K562 (cell line): ENCODE data around the gene LAGE3. TPM values are rescaled to one million over a fixed set of nuclear protein-coding genes. Genes with fewer than 3 reads are reported as not detected.

Experiments
- DACH1 ChIP-seq: fragments of 450-650 bp; IDR thresholded peaks from 2 replicates; pipeline ENCODE4 v1.6.1; 2018; ENCODE audit not compliant: partially characterized antibody
- E2F5 ChIP-seq: sonication (generic); formaldehyde crosslinking; IDR thresholded peaks from 2 replicates; pipeline ENCODE4 v1.8.0; 2022; ENCODE audit warnings: mild to moderate bottlenecking, missing genetic modification reagents
- FOXK2 ChIP-seq, 2 experiments: fragments of 450-650 bp; IDR thresholded peaks in 1 of 2; conservative IDR thresholded peaks in 1 of 2; 2 replicates each; pipeline ENCODE4 v1.6.1; 2016; ENCODE audit warnings: low read depth in 2 of 2, mild to moderate bottlenecking in 1 of 2
- LARP7 ChIP-seq: fragments of 450-650 bp; IDR thresholded peaks from 2 replicates; pipeline ENCODE4 v1.6.1; 2016
- POLR3A ChIP-seq: IDR thresholded peaks from 2 replicates; pipeline ENCODE4 v1.6.1; 2011; ENCODE audit warnings: borderline replicate concordance, mild to moderate bottlenecking, moderate library complexity; ENCODE audit not compliant: insufficient read length, insufficient read depth; ENCODE audit errors: extremely low read depth
- RNF219 ChIP-seq: fragments of 250-450 bp; sonication (Bioruptor Pico); IDR thresholded peaks from 2 replicates; pipeline ENCODE4 v1.5.0; 2022; ENCODE audit warnings: mild to moderate bottlenecking
- SIX5 ChIP-seq, 2 experiments: IDR thresholded peaks; 2 replicates each; pipeline ENCODE4 v1.6.1; 2011; ENCODE audit warnings: low read length in 2 of 2, borderline replicate concordance in 1 of 2, low read depth in 1 of 2, mild to moderate bottlenecking in 1 of 2, moderate library complexity in 1 of 2; ENCODE audit not compliant: insufficient read depth in 1 of 2
- SNAPC5 ChIP-seq: fragments of 250-450 bp; sonication (Bioruptor Pico); IDR thresholded peaks from 2 replicates; pipeline ENCODE4 v1.8.0; 2021; ENCODE audit warnings: moderate library complexity, mild to moderate bottlenecking, inconsistent platforms
- SNRNP70 ChIP-seq: fragments of 200-400 bp; formaldehyde crosslinking; optimal IDR thresholded peaks from 2 replicates; pipeline ENCODE3; 2017; ENCODE audit warnings: low read depth, low read length
- SP1 ChIP-seq: sonication (generic); formaldehyde crosslinking; IDR thresholded peaks from 2 replicates; pipeline ENCODE4 v1.8.1; 2022; ENCODE audit warnings: mild to moderate bottlenecking, missing genetic modification reagents
- XRCC3 ChIP-seq: fragments of 450-650 bp; IDR thresholded peaks from 2 replicates; pipeline ENCODE4 v1.6.1; 2017; ENCODE audit warnings: mild to moderate bottlenecking, moderate library complexity
- ZC3H8 ChIP-seq: fragments of 450-650 bp; IDR thresholded peaks from 2 replicates; pipeline ENCODE4 v1.6.1; 2017
- ZNF143 ChIP-seq: sonication (generic); formaldehyde crosslinking; IDR thresholded peaks from 2 replicates; pipeline ENCODE4 v1.9.0; 2022; ENCODE audit warnings: mild to moderate bottlenecking, missing genetic modification reagents
- ZNF217 ChIP-seq: sonication (generic); formaldehyde crosslinking; IDR thresholded peaks from 2 replicates; pipeline ENCODE4 v1.8.0; 2022; ENCODE audit warnings: mild to moderate bottlenecking, missing genetic modification reagents
- ZNF24 ChIP-seq: fragments of 450-650 bp; IDR thresholded peaks from 2 replicates; pipeline ENCODE4 v1.6.1; 2016
- ZNF318 ChIP-seq, 2 experiments: fragments of 450-650 bp; IDR thresholded peaks; 2 replicates each; pipeline ENCODE4 v1.6.1; 2016; ENCODE audit warnings: mild to moderate bottlenecking in 2 of 2, borderline replicate concordance in 1 of 2, low read depth in 1 of 2, moderate library complexity in 1 of 2
- polyA plus RNA-seq, 8 experiments: library from polyadenylated mRNA; depleted of rRNA in 4 of 8; stranded (reverse) in 5 of 8; unstranded in 3 of 8; fragments of >200 nt; fragmentation: Nextera tagmentation in 2 of 8; fragmentation: Illumina TruSeq in 1 of 8; extraction: Ambion mirVana in 2 of 8; extraction: Trizol in 1 of 8; gene quantifications; 2 replicates each; pipeline versions ENCODE4 v1.2.1 to v1.2.3, GENCODE V29; 2011 to 2014; ENCODE audit warnings: inconsistent platforms in 1 of 8, missing spikeins in 1 of 8
- total RNA-seq, 7 experiments: library from RNA; depleted of rRNA in 6 of 7; stranded (reverse); fragments of >200 nt in 6 of 7; fragmentation: Illumina TruSeq in 2 of 7; extraction: Trizol in 2 of 7; gene quantifications; 2 replicates each; pipeline versions ENCODE4 v1.2.1 to v1.2.3, GENCODE V29; 2011 to 2021; ENCODE audit warnings: low replicate concordance in 1 of 7

Gene LAGE3
- total and polyA plus RNA-seq, 9 of the 15 experiments (the other 6 are each of a cell fraction or from before 2014, with no cell fraction given), result 28.2 to 125 (median 35.8) TPM

- TF ChIP-seq ZNF24 (no peak), FOXK2 (conservative IDR thresholded peaks at IDR 0.05 in 1 of 2, IDR thresholded peaks at IDR 0.05 in 1 of 2; ENCODE audit: low read depth in 2 of 2) (0 out of 4 replicates have a peak, but pooled peaks of 1 of the 2 experiments have one; percentile 31), LARP7 (no peak), SP1 (CRISPR knock-in tag) (peak; percentile 100), SIX5 (IDR thresholded peaks at IDR 0.05; ENCODE audit: borderline replicate concordance in 1 of 2, insufficient read depth in 1 of 2, low read depth in 1 of 2, low read length in 2 of 2) (no peak), ZC3H8 (no peak), RNF219 (CRISPR knock-in tag) (no peak), DACH1 (peak; percentile 33), SNAPC5 (CRISPR knock-in tag) (no peak), ZNF143 (CRISPR knock-in tag) (no peak), ZNF217 (CRISPR knock-in tag) (no peak), XRCC3 (no peak), E2F5 (CRISPR knock-in tag) (peak; percentile 69; the same call in 1 of the 2 replicates), SNRNP70 (no peak), ZNF318 (IDR thresholded peaks at IDR 0.05; ENCODE audit: borderline replicate concordance in 1 of 2, low read depth in 1 of 2) (no peak), POLR3A (no peak)
Measured at GRCh38 chrX:154478728-154479622, at the start of gene LAGE3 (continued).
